HG02852 (cell line): ENCODE measurements around the gene NDUFS2.
"Not testable (repeated sequence)": the region's sequence is repeated elsewhere in the genome, so short reads cannot be mapped to it uniquely, and the experiment has no call there.

ENCODE experiments used
- ATAC-seq: cut with Tn5 transposase; IDR thresholded peaks from one replicate; pipeline ENCODE4 v1.9.1; 2021; ENCODE audit warnings: mild to moderate bottlenecking, moderate library complexity; ENCODE audit not compliant: unreplicated experiment

NDUFS2 gene

DNA sequence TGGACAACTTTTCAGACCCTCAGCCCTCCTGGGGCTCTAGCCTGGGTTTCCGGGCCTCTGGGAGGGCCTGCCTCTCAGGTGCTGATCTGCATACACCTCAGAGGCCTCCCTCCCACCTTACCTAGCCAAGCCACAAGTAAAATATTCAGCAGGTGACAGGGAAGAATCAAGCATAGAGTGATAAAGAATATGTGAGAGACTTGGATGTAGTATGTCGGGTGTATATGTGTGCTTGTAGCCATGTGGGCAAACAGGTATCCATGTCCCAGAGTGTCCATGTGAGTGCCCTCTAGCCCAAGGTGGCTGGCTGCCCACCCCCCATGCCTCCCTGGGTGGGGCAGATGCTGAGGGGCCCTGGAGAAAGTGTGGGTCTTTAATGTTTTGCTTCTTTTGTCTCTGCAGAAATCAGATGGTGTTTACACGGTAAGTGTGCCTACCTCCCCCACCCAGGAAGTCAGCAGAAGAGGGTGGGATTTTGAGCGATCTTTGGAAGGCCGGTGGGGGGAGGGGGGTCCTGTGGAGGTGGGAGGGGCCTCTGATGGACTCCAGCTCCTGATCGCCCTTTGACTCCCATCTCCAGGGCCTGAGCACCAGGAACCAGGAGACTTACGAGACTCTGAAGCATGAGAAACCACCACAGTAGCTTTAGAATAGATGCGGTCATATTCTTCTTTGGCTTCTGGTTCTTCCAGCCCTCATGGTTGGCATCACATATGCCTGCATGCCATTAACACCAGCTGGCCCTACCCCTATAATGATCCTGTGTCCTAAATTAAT lies 16.3 kb downstream of the NDUFS2 start:
- no peak for ATAC-seq

- no peak for ATAC-seq
Measured at GRCh38 chr1:161219078-161219892, 17.1 kb downstream of the NDUFS2 start.

DNA sequence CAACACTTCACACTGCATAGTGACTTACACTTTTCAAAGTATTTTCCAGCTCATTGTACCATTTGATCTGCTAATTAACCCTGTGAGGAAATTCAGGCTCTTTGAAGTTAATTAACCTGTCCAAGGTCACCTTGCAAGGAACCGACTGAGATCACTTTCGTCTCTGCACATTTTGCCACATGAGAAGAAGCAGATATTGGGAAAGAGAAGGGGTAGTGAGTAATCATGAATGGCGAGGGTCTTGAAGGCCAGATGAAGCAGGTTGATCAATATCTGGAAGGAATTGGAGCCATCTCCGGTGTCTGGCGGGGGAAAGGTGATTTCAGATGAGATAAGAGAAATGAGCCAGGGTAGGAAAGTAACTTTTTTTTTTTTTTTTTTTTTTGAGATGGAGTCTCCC lies 17.8 kb downstream of the NDUFS2 start:
- ATAC-seq: no peak

- ATAC-seq: no peak
Measured at GRCh38 chr1:161222175-161223019, 20.2 kb downstream of the NDUFS2 start.

- ATAC-seq: no peak
Measured at GRCh38 chr1:161223805-161224694, 21.9 kb downstream of the NDUFS2 start.

DNA sequence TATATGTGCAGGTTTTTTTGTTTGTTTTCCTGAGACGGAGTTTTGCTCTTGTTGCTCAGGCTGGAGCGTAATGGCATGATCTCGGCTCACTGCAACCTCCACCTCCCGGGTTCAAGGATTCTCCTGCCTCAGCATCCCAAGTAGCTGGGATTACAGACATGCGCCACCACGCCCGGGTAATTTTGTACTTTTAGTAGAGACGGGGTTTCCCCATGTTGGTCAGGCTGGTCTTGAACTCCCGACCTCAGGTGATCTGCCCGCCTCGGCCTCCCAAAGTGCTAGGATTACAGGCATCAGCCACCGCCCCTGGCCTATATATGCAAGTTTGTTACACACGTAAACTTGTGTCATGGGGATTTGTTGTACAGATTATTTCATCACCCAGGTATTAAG lies 22.5 kb downstream of the NDUFS2 start:
- not testable (repeated sequence) for ATAC-seq

- no peak for ATAC-seq
Measured at GRCh38 chr1:161225178-161225533, 23.0 kb downstream of the NDUFS2 start.

DNA sequence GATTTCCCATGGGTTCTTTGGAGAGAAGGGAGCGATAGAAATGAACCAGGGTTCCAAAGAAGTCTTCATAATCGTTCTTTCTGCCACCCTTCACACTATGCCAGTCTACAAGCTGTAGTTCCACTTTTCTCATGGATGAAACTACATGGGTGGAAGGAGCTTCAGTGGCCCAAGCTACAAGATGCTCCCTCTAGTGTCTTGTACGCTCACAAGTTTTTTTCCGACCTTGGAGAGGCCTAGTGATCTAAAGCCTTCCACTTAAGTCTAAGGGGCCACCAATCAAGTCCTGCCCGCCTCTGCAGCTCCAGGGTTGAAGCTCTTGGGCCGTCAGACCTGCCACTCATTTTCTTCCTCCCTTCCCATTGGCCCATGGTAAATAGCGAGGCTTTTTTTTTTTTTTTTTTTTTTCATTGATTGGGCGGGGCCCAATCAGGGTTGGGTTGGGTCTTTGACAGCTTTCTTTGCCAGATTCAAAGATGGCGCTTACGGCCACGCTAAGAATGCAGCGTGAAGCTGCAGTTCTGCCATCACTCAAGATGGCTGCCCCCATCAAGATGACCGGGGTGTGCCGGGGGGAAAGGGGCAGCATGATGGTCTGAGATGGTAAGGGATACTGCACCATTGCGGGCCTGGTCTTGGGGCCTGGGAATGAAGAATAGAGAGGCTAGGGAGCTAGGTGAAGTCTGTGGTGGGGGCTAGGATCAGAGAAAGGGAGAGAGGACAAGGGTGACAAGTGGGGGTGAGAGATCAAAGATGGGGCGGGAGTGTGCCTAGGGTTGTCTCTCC lies 23.6 kb downstream of the NDUFS2 start, which contains the start of gene TOMM40L:
Gene TOMM40L, plus strand, starts transcription at position 527 of the 786 bp plus-strand sequence. CDS start 430 bp downstream, outside the sequence.
- ATAC-seq: peak; percentile 97

GRCh38 chr1:161226320-161226711 lies 24.1 kb downstream of the NDUFS2 start:
- ATAC-seq: no peak

GRCh38 chr1:161226759-161227158 lies 24.6 kb downstream of the NDUFS2 start:
- no peak for ATAC-seq

- ATAC-seq: peak; percentile 33
Measured at GRCh38 chr1:161227196-161227871, 25.2 kb downstream of the NDUFS2 start.

DNA sequence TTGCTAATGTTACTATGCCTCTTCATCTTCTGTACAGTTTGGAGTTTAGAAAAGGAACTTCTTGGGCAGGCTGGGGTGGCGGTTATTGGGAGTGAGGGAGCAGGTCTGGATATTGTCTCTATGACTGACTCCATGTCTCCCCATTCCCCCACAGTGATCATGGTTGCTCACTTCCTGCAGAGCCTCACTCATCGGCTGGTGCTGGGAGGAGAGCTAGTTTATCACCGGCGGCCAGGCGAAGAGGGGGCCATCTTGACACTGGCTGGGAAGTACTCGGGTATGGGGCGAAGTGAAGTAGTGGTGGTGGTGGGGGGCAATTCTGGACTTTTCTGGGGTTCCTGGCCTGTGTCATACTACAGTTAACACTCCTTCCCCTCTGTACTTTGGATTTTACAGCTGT lies 25.9 kb downstream of the NDUFS2 start:
- no peak for ATAC-seq

DNA sequence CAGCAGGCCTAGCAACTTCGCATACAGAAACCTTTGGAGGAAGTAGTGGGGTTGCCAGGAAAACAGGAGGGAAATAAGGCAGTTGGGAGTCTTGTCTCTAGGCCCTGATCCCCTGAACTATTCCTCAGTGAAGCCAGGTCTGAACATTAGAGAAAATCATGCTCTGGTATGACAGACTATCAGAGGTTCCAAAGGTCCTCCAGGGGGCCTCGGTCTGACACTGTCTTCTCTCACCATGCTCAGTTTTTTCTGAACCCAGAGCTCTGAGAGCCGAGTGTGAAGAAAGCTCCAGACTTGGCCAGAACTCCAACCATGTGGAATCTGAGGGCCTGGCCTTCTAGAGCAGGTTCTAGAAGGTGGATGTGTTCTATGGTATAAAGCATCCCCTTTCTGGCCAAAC lies 27.7 kb downstream of the NDUFS2 start:
- no peak for ATAC-seq

GRCh38 chr1:161230762-161231161 lies 28.6 kb downstream of the NDUFS2 start:
- ATAC-seq: no peak

GRCh38 chr1:161233102-161233501 lies 30.9 kb downstream of the NDUFS2 start:
- ATAC-seq: no peak

DNA sequence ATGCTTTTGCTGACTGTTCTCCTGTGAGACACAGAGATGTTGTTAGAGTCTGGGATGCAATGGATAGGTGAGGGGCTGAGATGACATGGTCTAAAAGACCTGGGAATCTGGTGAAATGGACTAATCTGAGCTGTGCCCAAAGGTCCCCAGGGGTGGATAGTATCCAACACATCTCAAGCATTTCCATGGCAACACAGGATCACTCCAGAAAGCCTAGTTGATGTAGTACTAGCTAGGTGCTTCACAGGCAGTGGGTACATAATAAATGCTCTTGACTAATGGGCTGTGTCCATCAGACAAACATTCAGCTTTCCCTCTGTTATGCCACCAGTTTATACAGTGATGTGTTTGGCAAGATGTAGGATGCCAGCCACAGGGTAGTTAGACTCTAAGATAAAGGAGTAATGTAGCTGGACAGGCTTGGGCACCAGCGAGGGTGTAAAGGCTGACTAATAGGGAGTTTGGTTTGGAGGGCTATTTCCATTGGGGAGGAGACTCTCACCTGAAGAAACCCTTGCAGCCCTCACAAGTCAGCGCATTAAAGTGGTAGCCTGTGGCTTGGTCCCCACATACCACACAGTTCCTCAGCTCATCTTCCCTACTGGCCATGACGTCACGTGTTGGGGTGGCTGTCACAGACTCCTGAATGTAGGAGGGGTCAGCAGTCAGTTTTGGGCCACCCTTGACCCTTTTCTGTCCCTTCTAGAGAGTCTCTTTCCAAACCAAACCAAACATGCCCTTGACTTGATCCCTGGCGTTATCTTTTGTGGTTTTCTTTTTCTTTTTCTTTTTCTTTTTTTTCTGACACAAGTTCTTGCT lies 34.0 kb downstream of the NDUFS2 start:
- no peak for ATAC-seq

GRCh38 chr1:161238039-161238473 lies 35.9 kb downstream of the NDUFS2 start, which contains the start of gene NR1I3:
Gene NR1I3, minus strand, starts transcription at chr1:161238203. Its CDS starts 1,638 bp downstream, at chr1:161236565.
- no peak for ATAC-seq

DNA sequence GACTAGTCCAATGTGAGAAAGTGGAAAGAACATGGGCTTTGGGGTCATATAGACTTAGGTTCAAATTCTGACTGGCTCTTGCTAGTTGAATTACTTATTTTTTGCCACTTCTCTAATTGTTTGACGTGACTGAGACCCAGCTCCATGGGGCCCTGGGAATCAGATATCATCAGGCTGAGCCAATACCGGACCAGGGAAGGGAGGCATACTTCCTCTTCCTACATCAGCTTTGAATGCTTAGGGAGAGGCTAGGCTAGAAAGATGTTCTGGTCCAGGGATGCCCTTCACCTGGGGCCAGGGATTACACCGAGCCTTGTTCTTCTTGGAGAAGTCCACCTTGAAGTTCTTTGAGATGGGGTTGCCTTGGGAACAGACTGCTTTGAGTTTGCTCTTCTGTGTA lies 39.5 kb downstream of the NDUFS2 start:
- ATAC-seq: no peak
